ENCODE measurements around the gene TMPRSS2.

TMPRSS2 gene

GRCh38 chr21:41507521-41508414 is at the start of gene TMPRSS2:
TSS of gene TMPRSS2 (minus strand) at chr21:41508158. CDS start at chr21:41498133, 10,025 bp downstream.
- DNase-seq: no peak

- DNase-seq: no peak
These were observed 47.1 kb upstream of the TMPRSS2 start for GRCh38 chr21:41555057-41555456.

GRCh38 chr21:41552254-41552653 is 44.3 kb upstream of the TMPRSS2 start:
- DNase-seq: no peak

- DNase-seq: no peak
These were observed 40.8 kb upstream of the TMPRSS2 start for GRCh38 chr21:41548781-41549180.

GRCh38 chr21:41547111-41547510 is 39.2 kb upstream of the TMPRSS2 start:
- no peak for DNase-seq

GRCh38 chr21:41545500-41546359 is 37.8 kb upstream of the TMPRSS2 start:
- no peak for DNase-seq

- no peak for DNase-seq
These were observed 34.8 kb upstream of the TMPRSS2 start for GRCh38 chr21:41542727-41543126.

GRCh38 chr21:41537356-41537755 is 29.4 kb upstream of the TMPRSS2 start:
- DNase-seq: no peak

- DNase-seq: no peak
These were observed 28.8 kb upstream of the TMPRSS2 start for GRCh38 chr21:41536827-41537103.

GRCh38 chr21:41536076-41536826 is 28.3 kb upstream of the TMPRSS2 start:
- DNase-seq: no peak

- no peak for DNase-seq
These were observed 22.4 kb upstream of the TMPRSS2 start for GRCh38 chr21:41530366-41530765.

GRCh38 chr21:41529769-41530168 is 21.8 kb upstream of the TMPRSS2 start:
- DNase-seq: no peak

GRCh38 chr21:41526478-41527087 is 18.6 kb upstream of the TMPRSS2 start:
- DNase-seq: no peak

- DNase-seq: no peak
These were observed 15.2 kb upstream of the TMPRSS2 start for GRCh38 chr21:41523175-41523574.

- DNase-seq: no peak
These were observed 13.6 kb upstream of the TMPRSS2 start for GRCh38 chr21:41521489-41522027.

GRCh38 chr21:41520560-41521442 is 12.8 kb upstream of the TMPRSS2 start:
- DNase-seq: no peak

- no peak for DNase-seq
These were observed 12.0 kb upstream of the TMPRSS2 start for GRCh38 chr21:41519806-41520559.

GRCh38 chr21:41518757-41519156 is 10.8 kb upstream of the TMPRSS2 start:
- no peak for DNase-seq

GRCh38 chr21:41511858-41512257 is 3.9 kb upstream of the TMPRSS2 start:
- no peak for DNase-seq

- no peak for DNase-seq
These were observed 2.5 kb upstream of the TMPRSS2 start for GRCh38 chr21:41510500-41510899.

GRCh38 chr21:41509733-41510132 is 1.8 kb upstream of the TMPRSS2 start:
- no peak for DNase-seq

All from stimulated activated CD4-positive, alpha-beta T cell treated with anti-CD3 and anti-CD28 coated beads, Interleukin-4, amount 100 ng/mL, for 1 hour (primary cell).